B cell (primary cell): ENCODE data around the gene C15orf62. TPM values are rescaled to one million over a fixed set of nuclear protein-coding genes. Genes with fewer than 3 reads are reported as not detected.
A peak's percentile ranks its signal among the peaks of the same experiment; 100 is the strongest.

ENCODE experiments used
- ATAC-seq: fragments of 200-7000 bp; cut with Tn5 transposase; one replicate; pipeline ENCODE4 v1.10.0; 2021; ENCODE audit warnings: low read depth, mild to moderate bottlenecking, moderate number of reproducible peaks, moderate library complexity
- CTCF ChIA-PET: fragments of 350-600 bp; sonication (Branson Sonifier 250); formaldehyde crosslinking; loops from one replicate; lab custom pipeline; 2021; ENCODE audit warnings: antibody characterized with exemption, inconsistent platforms; lab: Charles Lee
- POLR2A ChIA-PET: fragments of 350-600 bp; sonication (Branson Sonifier 250); formaldehyde crosslinking; loops from one replicate; lab custom pipeline; 2021; ENCODE audit warnings: antibody characterized with exemption; lab: Charles Lee
- DNase-seq: peaks from one replicate; pipeline ENCODE4 v3.0.0; 2013
- H2AFZ ChIP-seq: 2 replicates; pipeline ENCODE4 v1.6.1; 2012; ENCODE audit warnings: mild to moderate bottlenecking, low read depth, low read length; ENCODE audit not compliant: insufficient read depth, poor library complexity, severe bottlenecking
- H3K27ac ChIP-seq, 2 donors: 1 replicate in 1 of 2; 2 replicates in 1 of 2; pipeline ENCODE4 v1.5.1; 2012 to 2013; ENCODE audit warnings: low read length in 2 of 2, mild to moderate bottlenecking in 2 of 2, moderate library complexity in 1 of 2
- H3K27me3 ChIP-seq, 4 experiments: fragments of 200-600 bp in 1 of 4; sonication (generic) in 1 of 4; replicated peaks in 1 of 4; 1 replicate in 2 of 4; 2 replicates in 2 of 4; pipeline versions ENCODE4 v1.6.1 to v1.7.0; 2013 to 2016; ENCODE audit warnings: low read length in 3 of 4, mild to moderate bottlenecking in 2 of 4, mixed read lengths in 1 of 4, moderate library complexity in 1 of 4; ENCODE audit not compliant: insufficient read depth in 4 of 4, control insufficient read depth in 3 of 4; ENCODE audit errors: control extremely low read depth in 1 of 4
- H3K36me3 ChIP-seq, 2 experiments: replicated peaks in 1 of 2; 1 replicate in 1 of 2; 2 replicates in 1 of 2; pipeline versions ENCODE4 v1.6.1 to v1.7.1; 2013; ENCODE audit warnings: low read length in 1 of 2; ENCODE audit not compliant: insufficient read depth in 2 of 2, control insufficient read depth in 1 of 2; ENCODE audit errors: control extremely low read depth in 1 of 2, extremely low read depth in 1 of 2
- H3K4me1 ChIP-seq, 2 donors: fragments of 200-600 bp in 1 of 2; sonication (generic) in 1 of 2; 1 replicate in 1 of 2; 2 replicates in 1 of 2; pipeline versions ENCODE4 v1.5.1 to v1.6.1; 2013 to 2017; ENCODE audit warnings: low read length in 2 of 2; ENCODE audit not compliant: control insufficient read depth in 2 of 2, insufficient read depth in 2 of 2
- H3K4me2 ChIP-seq: replicated peaks from 2 replicates; pipeline ENCODE3; 2012; ENCODE audit warnings: mild to moderate bottlenecking, low read depth, low read length; ENCODE audit not compliant: poor library complexity, severe bottlenecking
- H3K4me3 ChIP-seq, 5 experiments: fragments of 200-600 bp in 1 of 5; sonication (generic) in 1 of 5; 1 replicate in 3 of 5; 2 replicates in 2 of 5; pipeline versions ENCODE4 v1.5.1 to v1.7.0; 2011 to 2016; ENCODE audit warnings: low read length in 4 of 5, mild to moderate bottlenecking in 4 of 5, low read depth in 2 of 5, control low read depth in 1 of 5, moderate library complexity in 1 of 5; ENCODE audit not compliant: insufficient read depth in 1 of 5; ENCODE audit errors: control extremely low read depth in 1 of 5, extremely low read depth in 1 of 5
- H3K79me2 ChIP-seq: fragments of 200-600 bp; sonication (generic); one replicate; pipeline ENCODE4 v1.6.0; 2016; ENCODE audit warnings: low read length; ENCODE audit not compliant: control insufficient read depth, insufficient read depth
- H3K9ac ChIP-seq: fragments of 200-600 bp; sonication (generic); 2 replicates; pipeline ENCODE4 v1.6.1; 2017; ENCODE audit warnings: mild to moderate bottlenecking, low read length, moderate library complexity
- H3K9me3 ChIP-seq, 3 donors: one replicate each; pipeline versions ENCODE4 v1.6.1 to v1.7.1; 2013; ENCODE audit warnings: low read length in 2 of 3; ENCODE audit not compliant: control insufficient read depth in 2 of 3, insufficient read depth in 1 of 3; ENCODE audit errors: control extremely low read depth in 1 of 3
- H4K20me1 ChIP-seq: 2 replicates; pipeline ENCODE4 v1.6.0; 2012; ENCODE audit warnings: mild to moderate bottlenecking, low read length; ENCODE audit not compliant: insufficient read depth, control insufficient read depth, poor library complexity, severe bottlenecking
- H3K27ac Mint-ChIP-seq: one replicate; pipeline ENCODE4 v1.8.0; 2021; ENCODE audit warnings: mixed read lengths
- H3K27me3 Mint-ChIP-seq: one replicate; pipeline ENCODE4 v1.8.0; 2021; ENCODE audit warnings: mixed read lengths
- H3K4me1 Mint-ChIP-seq: one replicate; pipeline ENCODE4 v1.8.0; 2021; ENCODE audit warnings: mixed read lengths
- H3K4me3 Mint-ChIP-seq: one replicate; pipeline ENCODE4 v1.8.0; 2021; ENCODE audit warnings: mixed read lengths
- H3K9me3 Mint-ChIP-seq: one replicate; pipeline ENCODE4 v1.8.0; 2022; ENCODE audit warnings: mixed read lengths; ENCODE audit not compliant: insufficient read depth
- EZH2 ChIP-seq: IDR thresholded peaks from 2 replicates; pipeline ENCODE4 v1.6.1; 2012; ENCODE audit warnings: borderline replicate concordance, low read depth, mild to moderate bottlenecking, moderate library complexity, low read length; ENCODE audit not compliant: insufficient read depth, poor library complexity, severe bottlenecking
- WGBS: methylation state at CpG from one replicate; pipeline ENCODE4 v1.1.5; 2013; ENCODE audit warnings: missing lambda C conversion rate; ENCODE audit not compliant: insufficient coverage; 5-methylcytosine and 5-hydroxymethylcytosine counted together
- intact Hi-C: fragments of 100-400 bp; cut with micrococcal nuclease; formaldehyde crosslinking; loops from one replicate; pipeline ENCODE4 v1.10.0; 2022
- polyA plus RNA-seq: library from polyadenylated mRNA; depleted of rRNA; stranded (reverse); fragments of >200 nt; gene quantifications from 2 replicates; pipeline ENCODE4 v1.2.3, GENCODE V29; 2012
- total RNA-seq, 2 donors: library from RNA; stranded (reverse); fragments of 120-200 nt in 1 of 2; gene quantifications; 1 replicate in 1 of 2; 2 replicates in 1 of 2; pipeline versions ENCODE4 v1.2.3 to v1.2.4, GENCODE V29; 2013 to 2022
- TF ChIP-seq, protein P1 (sequence below): fragments of 200-600 bp; IDR thresholded peaks from one replicate; pipeline ENCODE4 v1.8.0; 2022; ENCODE audit warnings: antibody characterized with exemption, mild to moderate bottlenecking

C15orf62 gene
- total and polyA plus RNA-seq, 2 donors (not counting 1 experiment from before 2014, with no cell fraction given): 0.30 to 9.5 TPM

DNA sequence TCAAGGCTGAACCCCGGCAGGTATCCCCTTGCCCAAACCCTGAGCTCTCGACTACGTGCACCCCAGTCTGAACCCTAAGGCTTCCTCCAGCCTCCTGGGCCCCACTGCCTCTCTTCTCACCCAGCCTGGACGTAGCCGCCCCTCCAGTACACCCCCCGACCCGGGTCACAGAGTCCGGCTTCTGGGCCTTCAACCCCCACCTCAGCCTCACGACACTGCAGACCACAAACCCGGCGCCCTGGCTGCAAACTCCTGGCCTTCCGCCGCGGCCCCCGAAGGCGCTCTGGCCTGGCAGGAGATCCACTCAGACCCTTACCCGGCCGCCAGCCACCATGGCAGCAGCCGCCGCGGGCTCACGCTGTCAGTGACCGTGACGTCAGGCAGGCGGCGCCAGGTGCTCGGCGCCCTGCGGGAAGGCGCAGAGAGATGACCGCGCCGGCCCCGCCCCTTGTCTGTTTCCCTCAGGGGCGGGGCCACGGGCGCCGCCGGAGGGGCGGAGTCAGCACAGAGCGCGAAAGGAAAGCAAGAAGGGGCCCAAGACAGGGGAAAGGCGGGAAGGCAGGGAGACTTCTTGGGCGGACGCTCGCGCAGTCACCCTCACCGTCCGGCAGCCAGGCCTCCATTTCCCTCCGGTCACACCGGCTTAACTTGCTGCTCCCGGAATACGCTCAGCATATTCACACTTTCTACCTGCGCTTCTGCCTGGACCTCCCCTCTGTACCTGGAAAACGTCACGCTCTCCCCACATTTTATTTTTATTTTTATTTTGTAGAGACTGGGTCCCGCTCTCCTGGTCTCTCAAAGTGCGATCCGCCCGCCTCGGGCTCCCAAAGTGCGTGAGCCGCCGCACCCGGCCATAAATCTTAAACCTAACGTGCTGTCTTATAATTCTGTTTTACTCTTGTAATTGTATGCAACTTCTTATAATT, 14.6 kb upstream of the C15orf62 start, which contains the start of gene RMDN3:
RMDN3 (minus strand) TSS at position 372 of the 929 bp plus-strand sequence. CDS start 471 bp downstream, outside the sequence.
- Histone ChIP-seq H3K4me2 (peak within 1 kb of the TSS; percentile 100), H3K27ac (peak within 1 kb of the TSS; percentile 73 to 89), H3K4me1 (peaks cover 8 to 19% of the 10 kb centered on the region in 2 donors), H3K9ac (peak within 1 kb of the TSS; percentile 99), H3K27me3 (no peaks in the 10 kb centered on the region), H3K4me3 (peak within 1 kb of the TSS; percentile 66 to 100 (median 94)), H4K20me1 (no peaks in the 10 kb centered on the region), H3K79me2 (peaks cover 39% of the 10 kb centered on the region), H2AFZ (peak within 1 kb of the TSS; percentile 100), H3K9me3 (no peaks in the 10 kb centered on the region), H3K36me3 (peaks cover 1 to 15% of the 10 kb centered on the region in 2 experiments)
- WGBS: under 1% methylated on average over 49 of the region's 66 CpGs
- Mint-ChIP-seq H3K4me1 (peaks cover 23% of the 10 kb centered on the region), H3K27ac (peak within 1 kb of the TSS; percentile 93), H3K9me3 (no peaks in the 10 kb centered on the region), H3K27me3 (no peaks in the 10 kb centered on the region), H3K4me3 (peak within 1 kb of the TSS; percentile 93)
- CTCF ChIA-PET: interaction anchor here (14.3 kb wide), 1 partner anchor 24 kb away, joined by 177 read pairs; no protein-coding TSS in a partner anchor
- TF ChIP-seq, protein P1, sequence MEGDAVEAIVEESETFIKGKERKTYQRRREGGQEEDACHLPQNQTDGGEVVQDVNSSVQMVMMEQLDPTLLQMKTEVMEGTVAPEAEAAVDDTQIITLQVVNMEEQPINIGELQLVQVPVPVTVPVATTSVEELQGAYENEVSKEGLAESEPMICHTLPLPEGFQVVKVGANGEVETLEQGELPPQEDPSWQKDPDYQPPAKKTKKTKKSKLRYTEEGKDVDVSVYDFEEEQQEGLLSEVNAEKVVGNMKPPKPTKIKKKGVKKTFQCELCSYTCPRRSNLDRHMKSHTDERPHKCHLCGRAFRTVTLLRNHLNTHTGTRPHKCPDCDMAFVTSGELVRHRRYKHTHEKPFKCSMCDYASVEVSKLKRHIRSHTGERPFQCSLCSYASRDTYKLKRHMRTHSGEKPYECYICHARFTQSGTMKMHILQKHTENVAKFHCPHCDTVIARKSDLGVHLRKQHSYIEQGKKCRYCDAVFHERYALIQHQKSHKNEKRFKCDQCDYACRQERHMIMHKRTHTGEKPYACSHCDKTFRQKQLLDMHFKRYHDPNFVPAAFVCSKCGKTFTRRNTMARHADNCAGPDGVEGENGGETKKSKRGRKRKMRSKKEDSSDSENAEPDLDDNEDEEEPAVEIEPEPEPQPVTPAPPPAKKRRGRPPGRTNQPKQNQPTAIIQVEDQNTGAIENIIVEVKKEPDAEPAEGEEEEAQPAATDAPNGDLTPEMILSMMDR: no peak
- no peak for TF ChIP-seq EZH2
- POLR2A ChIA-PET: interaction anchor here (0.7 to 1.5 kb wide), 3 partner anchors 14 to 103 kb away, joined by 3 to 4 read pairs (median 3); partner anchors contain the start of gene C15orf62
- peak; percentile 96 for DNase-seq
- intact Hi-C loops: loop anchor here (1.0 to 2.0 kb wide), 12 partner anchors 9 to 578 kb away; partner anchors contain the start of genes C15orf62, DNAJC17, GCHFR and KNL1
- ATAC-seq: peak; percentile 98
